ENCODE measurements around the gene C5.

C5 gene

DNA sequence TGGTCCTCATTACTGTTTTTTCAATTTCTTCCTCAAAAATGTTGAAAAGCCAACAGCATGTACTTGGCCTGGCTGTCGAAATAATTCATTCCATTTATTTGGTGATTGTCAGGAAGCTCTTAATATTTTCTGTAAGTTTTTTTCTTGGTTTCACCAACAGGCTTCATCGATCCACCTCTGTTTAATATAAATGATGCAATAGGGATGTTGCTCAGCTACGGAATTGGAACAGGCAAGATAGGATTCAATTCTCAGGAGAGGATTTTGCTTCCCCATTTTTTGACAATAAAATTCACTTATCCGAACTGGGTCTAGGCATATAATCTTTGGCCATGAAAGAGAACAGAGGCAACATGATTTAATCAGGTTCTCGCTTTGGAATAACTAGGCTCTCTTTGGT is 30.8 kb downstream of the C5 start:
- no peak for TF ChIP-seq CTCF (IDR thresholded peaks at IDR 0.05; ENCODE audit: low read depth, low read length, missing control alignments)
- in situ Hi-C loops (cut with HindIII; ENCODE audit: low sequenced_read_pairs): no loop called here
- DNase-seq (ENCODE audit: low read depth): no peak
- H3K4me3 ChIP-seq (ENCODE audit: low read depth, low read length): no peak overlapping the region

DNA sequence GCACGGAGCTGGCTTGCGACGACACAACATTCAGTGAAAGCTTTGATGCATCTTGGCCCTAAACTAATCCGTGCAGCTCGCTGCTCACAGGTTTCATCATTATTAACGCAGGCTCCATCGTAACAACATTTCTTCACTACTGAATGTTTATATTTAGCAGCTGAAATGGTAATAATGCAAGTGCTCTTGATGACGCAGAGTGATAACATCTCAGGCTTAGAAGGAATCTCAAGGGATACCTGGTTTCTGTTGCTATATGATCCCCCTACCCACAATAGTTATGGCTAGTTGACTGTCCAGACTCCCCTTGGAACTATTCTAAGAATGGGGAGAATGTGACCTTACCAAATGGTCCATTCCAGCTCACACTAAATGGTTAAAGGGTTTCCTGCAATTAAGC is 36.2 kb downstream of the C5 start:
- no peak for DNase-seq (ENCODE audit: low read depth)
- no peak for TF ChIP-seq CTCF (IDR thresholded peaks at IDR 0.05; ENCODE audit: low read depth, low read length, missing control alignments)
- H3K4me3 ChIP-seq (ENCODE audit: low read depth, low read length): no peak overlapping the region
- in situ Hi-C loops (cut with HindIII; ENCODE audit: low sequenced_read_pairs): no loop called here

DNA sequence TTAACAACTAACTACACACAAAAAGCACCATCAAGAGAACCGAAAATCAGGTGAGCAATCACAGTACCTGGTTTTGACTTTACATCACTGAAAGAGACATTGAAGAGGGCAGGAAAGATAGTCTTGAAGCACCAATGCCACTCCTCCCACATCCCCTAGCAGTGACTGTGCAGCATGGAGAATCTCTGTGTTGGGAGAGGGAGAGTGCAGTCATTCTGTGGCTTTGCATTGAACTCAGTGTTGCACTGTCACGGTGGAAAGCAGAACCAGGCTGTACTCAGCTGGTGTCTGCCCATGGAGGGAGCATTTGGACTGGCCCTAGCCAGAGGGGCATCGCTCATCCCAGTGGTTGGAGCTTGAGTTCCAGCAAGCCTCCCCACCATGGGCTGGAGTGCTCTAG is 40.4 kb downstream of the C5 start:
- in situ Hi-C loops (cut with HindIII; ENCODE audit: low sequenced_read_pairs): no loop called here
- H3K4me3 ChIP-seq (ENCODE audit: low read depth, low read length): no peak overlapping the region
- DNase-seq (ENCODE audit: low read depth): no peak
- TF ChIP-seq CTCF (IDR thresholded peaks at IDR 0.05; ENCODE audit: low read depth, low read length, missing control alignments): no peak

- in situ Hi-C loops (cut with HindIII; ENCODE audit: low sequenced_read_pairs): no loop called here
- TF ChIP-seq CTCF (IDR thresholded peaks at IDR 0.05; ENCODE audit: low read depth, low read length, missing control alignments): no peak
- H3K4me3 ChIP-seq (ENCODE audit: low read depth, low read length): no peak overlapping the region
- no peak for DNase-seq (ENCODE audit: low read depth)
Observed at GRCh38 chr9:120999317-120999716, 50.8 kb downstream of the C5 start.

GRCh38 chr9:120998111-120998510 is 52.0 kb downstream of the C5 start:
- in situ Hi-C loops (cut with HindIII; ENCODE audit: low sequenced_read_pairs): no loop called here
- no peak overlapping the region for H3K4me3 ChIP-seq (ENCODE audit: low read depth, low read length)
- no peak for TF ChIP-seq CTCF (IDR thresholded peaks at IDR 0.05; ENCODE audit: low read depth, low read length, missing control alignments)
- DNase-seq (ENCODE audit: low read depth): no peak

DNA sequence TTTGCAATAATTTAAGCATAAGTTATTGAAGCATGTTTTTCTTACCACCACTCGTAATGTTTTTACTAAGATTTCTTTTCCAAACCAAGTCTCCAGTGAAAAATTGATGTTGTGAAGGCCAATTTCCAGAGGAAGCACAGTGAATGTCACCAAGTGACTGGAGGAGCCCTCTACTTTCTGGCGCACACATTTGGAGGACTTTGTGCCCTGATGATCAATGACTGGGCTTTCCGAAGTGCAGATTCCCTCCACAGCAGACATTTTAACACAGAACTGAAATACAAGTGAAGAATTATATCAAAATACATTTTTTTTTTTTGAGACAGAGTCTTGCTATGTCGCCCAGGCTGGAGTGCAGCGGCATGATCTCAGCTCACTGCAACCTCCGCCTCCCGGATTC is 52.6 kb downstream of the C5 start:
- no peak overlapping the region for H3K4me3 ChIP-seq (ENCODE audit: low read depth, low read length)
- in situ Hi-C loops (cut with HindIII; ENCODE audit: low sequenced_read_pairs): no loop called here
- DNase-seq (ENCODE audit: low read depth): no peak
- TF ChIP-seq CTCF (IDR thresholded peaks at IDR 0.05; ENCODE audit: low read depth, low read length, missing control alignments): no peak

DNA sequence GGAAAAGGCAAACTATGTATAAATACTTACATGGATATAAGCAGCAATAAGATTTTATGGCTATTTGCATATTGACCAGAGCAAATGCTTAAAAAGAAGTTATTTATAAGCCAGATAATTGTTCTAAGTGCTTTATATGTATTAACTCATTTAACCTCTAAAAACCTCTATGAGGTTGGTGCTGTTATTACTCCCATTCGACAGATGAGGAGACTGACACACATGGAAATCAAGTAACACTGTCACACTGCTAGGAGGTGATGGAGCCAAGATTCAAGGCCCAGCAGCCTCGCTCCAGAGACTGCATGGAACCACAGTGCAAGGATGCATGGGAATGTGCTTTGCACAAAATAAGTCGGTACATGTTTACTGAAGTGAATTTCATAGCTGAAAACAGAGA is 53.7 kb downstream of the C5 start:
- no peak for DNase-seq (ENCODE audit: low read depth)
- TF ChIP-seq CTCF (IDR thresholded peaks at IDR 0.05; ENCODE audit: low read depth, low read length, missing control alignments): no peak
- in situ Hi-C loops (cut with HindIII; ENCODE audit: low sequenced_read_pairs): no loop called here
- no peak overlapping the region for H3K4me3 ChIP-seq (ENCODE audit: low read depth, low read length)
